ENCODE measurements around the gene ARPP21.

Gene ARPP21

GRCh38 chr3:35601959-35602358, 37.4 kb upstream of the ARPP21 start:
- ATAC-seq, result no peak
- TF ChIP-seq TSHZ2 (CRISPR knock-in tag; IDR thresholded peaks at IDR 0.05) (no peak), TOX (CRISPR knock-in tag; IDR thresholded peaks at IDR 0.05; ENCODE audit: borderline replicate concordance) (no peak), ZNF565 (CRISPR knock-in tag; conservative IDR thresholded peaks at IDR 0.05; ENCODE audit: low read depth) (no peak), SNAI2 (CRISPR knock-in tag; IDR thresholded peaks at IDR 0.05) (no peak), PPARA (CRISPR knock-in tag; IDR thresholded peaks at IDR 0.05; ENCODE audit: borderline replicate concordance) (no peak), ZFP3 (CRISPR knock-in tag; IDR thresholded peaks at IDR 0.05) (no peak), ISL1 (CRISPR knock-in tag; IDR thresholded peaks at IDR 0.05) (no peak), CSRNP3 (CRISPR knock-in tag; IDR thresholded peaks at IDR 0.05) (no peak), ZNF8 (CRISPR knock-in tag; IDR thresholded peaks at IDR 0.05) (no peak), BACH2 (CRISPR knock-in tag; IDR thresholded peaks at IDR 0.05; ENCODE audit: borderline replicate concordance) (no peak), RARB (CRISPR knock-in tag; IDR thresholded peaks at IDR 0.05) (no peak), TCF4 (CRISPR knock-in tag; IDR thresholded peaks at IDR 0.05; ENCODE audit: borderline replicate concordance) (no peak), GLIS3 (CRISPR knock-in tag; IDR thresholded peaks at IDR 0.05) (no peak), ARNTL (CRISPR knock-in tag; IDR thresholded peaks at IDR 0.05; ENCODE audit: borderline replicate concordance, low read depth) (no peak), OSR1 (CRISPR knock-in tag; IDR thresholded peaks at IDR 0.05) (no peak)

DNA sequence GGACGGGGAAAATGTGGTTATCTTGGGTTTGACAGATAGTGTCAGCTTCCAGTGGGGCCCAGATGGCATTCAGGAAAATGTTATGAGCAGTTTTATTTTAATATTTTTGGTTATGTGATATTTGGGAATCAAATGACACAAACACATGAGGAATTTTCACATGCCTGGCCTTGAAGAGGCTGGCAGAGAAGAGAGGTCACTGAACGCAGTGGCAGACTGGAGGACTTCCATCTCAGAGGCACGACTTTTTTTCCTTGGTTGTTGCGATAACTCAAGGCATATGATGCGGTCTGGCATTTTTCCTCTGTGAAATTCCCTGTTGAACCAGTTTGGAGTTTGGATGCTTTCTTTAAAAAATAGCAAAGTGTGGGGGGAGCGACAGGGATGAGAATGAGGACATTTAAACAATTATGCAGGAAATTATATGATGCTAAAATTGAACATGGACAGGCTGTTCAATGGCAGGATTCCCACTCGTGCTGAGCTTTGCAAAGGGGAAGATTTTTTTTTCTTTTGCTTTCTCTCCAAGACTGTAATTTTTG, 36.9 kb upstream of the ARPP21 start:
- ATAC-seq, result no peak
- no peak for TF ChIP-seq CSDC2 (CRISPR knock-in tag; IDR thresholded peaks at IDR 0.05)
- no peak for TF ChIP-seq PPARA (CRISPR knock-in tag; IDR thresholded peaks at IDR 0.05; ENCODE audit: borderline replicate concordance)
- no peak for TF ChIP-seq SNAI2 (CRISPR knock-in tag; IDR thresholded peaks at IDR 0.05)
- TF ChIP-seq, protein P1, sequence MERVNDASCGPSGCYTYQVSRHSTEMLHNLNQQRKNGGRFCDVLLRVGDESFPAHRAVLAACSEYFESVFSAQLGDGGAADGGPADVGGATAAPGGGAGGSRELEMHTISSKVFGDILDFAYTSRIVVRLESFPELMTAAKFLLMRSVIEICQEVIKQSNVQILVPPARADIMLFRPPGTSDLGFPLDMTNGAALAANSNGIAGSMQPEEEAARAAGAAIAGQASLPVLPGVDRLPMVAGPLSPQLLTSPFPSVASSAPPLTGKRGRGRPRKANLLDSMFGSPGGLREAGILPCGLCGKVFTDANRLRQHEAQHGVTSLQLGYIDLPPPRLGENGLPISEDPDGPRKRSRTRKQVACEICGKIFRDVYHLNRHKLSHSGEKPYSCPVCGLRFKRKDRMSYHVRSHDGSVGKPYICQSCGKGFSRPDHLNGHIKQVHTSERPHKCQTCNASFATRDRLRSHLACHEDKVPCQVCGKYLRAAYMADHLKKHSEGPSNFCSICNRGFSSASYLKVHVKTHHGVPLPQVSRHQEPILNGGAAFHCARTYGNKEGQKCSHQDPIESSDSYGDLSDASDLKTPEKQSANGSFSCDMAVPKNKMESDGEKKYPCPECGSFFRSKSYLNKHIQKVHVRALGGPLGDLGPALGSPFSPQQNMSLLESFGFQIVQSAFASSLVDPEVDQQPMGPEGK (CRISPR knock-in tag; IDR thresholded peaks at IDR 0.05; ENCODE audit: borderline replicate concordance), result no peak
- TF ChIP-seq TCF4 (CRISPR knock-in tag; IDR thresholded peaks at IDR 0.05; ENCODE audit: borderline replicate concordance), result no peak
- TF ChIP-seq, protein P2, sequence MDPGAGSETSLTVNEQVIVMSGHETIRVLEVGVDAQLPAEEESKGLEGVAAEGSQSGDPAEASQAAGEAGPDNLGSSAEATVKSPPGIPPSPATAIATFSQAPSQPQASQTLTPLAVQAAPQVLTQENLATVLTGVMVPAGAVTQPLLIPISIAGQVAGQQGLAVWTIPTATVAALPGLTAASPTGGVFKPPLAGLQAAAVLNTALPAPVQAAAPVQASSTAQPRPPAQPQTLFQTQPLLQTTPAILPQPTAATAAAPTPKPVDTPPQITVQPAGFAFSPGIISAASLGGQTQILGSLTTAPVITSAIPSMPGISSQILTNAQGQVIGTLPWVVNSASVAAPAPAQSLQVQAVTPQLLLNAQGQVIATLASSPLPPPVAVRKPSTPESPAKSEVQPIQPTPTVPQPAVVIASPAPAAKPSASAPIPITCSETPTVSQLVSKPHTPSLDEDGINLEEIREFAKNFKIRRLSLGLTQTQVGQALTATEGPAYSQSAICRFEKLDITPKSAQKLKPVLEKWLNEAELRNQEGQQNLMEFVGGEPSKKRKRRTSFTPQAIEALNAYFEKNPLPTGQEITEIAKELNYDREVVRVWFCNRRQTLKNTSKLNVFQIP (CRISPR knock-in tag; IDR thresholded peaks at IDR 0.05; ENCODE audit: borderline replicate concordance, low read depth), result no peak
- no peak for TF ChIP-seq ZNF565 (CRISPR knock-in tag; conservative IDR thresholded peaks at IDR 0.05; ENCODE audit: low read depth)
- TF ChIP-seq ZNF70 (CRISPR knock-in tag; IDR thresholded peaks at IDR 0.05), result no peak
- no peak for TF ChIP-seq CSRNP3 (CRISPR knock-in tag; IDR thresholded peaks at IDR 0.05)
- TF ChIP-seq BACH2 (CRISPR knock-in tag; IDR thresholded peaks at IDR 0.05; ENCODE audit: borderline replicate concordance), result no peak
- no peak for TF ChIP-seq ZNF8 (CRISPR knock-in tag; IDR thresholded peaks at IDR 0.05)
- TF ChIP-seq ZFP3 (CRISPR knock-in tag; IDR thresholded peaks at IDR 0.05), result no peak
- TF ChIP-seq ZC3H10 (CRISPR knock-in tag; IDR thresholded peaks at IDR 0.05), result no peak
- no peak for TF ChIP-seq ESRRG (CRISPR knock-in tag; IDR thresholded peaks at IDR 0.05)
- no peak for TF ChIP-seq RARB (CRISPR knock-in tag; IDR thresholded peaks at IDR 0.05)
- TF ChIP-seq CREB5 (CRISPR knock-in tag; IDR thresholded peaks at IDR 0.05; ENCODE audit: low read depth), result no peak
